HG03354 (cell line): ENCODE results near the gene B3GLCT.
A peak's percentile ranks its signal among the peaks of the same experiment; 100 is the strongest.
"Not testable (repeated sequence)": the region's sequence is repeated elsewhere in the genome, so short reads cannot be mapped to it uniquely, and the experiment has no call there.

ENCODE experiments used
- ATAC-seq: cut with Tn5 transposase; IDR thresholded peaks from one replicate; pipeline ENCODE4 v1.9.1; 2021; ENCODE audit warnings: mild to moderate bottlenecking; ENCODE audit not compliant: unreplicated experiment, poor library complexity, severe bottlenecking

Gene B3GLCT

GRCh38 chr13:31199849-31200636 lies at the start of gene B3GLCT:
Gene B3GLCT, plus strand, starts transcription at chr13:31199975. Its CDS starts 110 bp downstream, at chr13:31200085.
- ATAC-seq = peak; percentile 86

GRCh38 chr13:31150315-31150985 lies 49.3 kb upstream of the B3GLCT start:
- ATAC-seq = no peak

GRCh38 chr13:31151837-31152236 lies 47.9 kb upstream of the B3GLCT start:
- no peak for ATAC-seq

GRCh38 chr13:31154939-31155338 lies 44.8 kb upstream of the B3GLCT start:
- ATAC-seq = no peak

- ATAC-seq = no peak
Measured at GRCh38 chr13:31159306-31159705, 40.5 kb upstream of the B3GLCT start.

GRCh38 chr13:31160857-31161556 lies 38.8 kb upstream of the B3GLCT start:
- peak; percentile 17 for ATAC-seq

- peak; percentile 80 for ATAC-seq
Measured at GRCh38 chr13:31161557-31162150, 38.1 kb upstream of the B3GLCT start, which contains the start of gene HSPH1. Gene HSPH1, minus strand, starts transcription at chr13:31161904. Its CDS starts 322 bp downstream, at chr13:31161582.

- peak; percentile 88 for ATAC-seq
Measured at GRCh38 chr13:31162151-31163008, 37.4 kb upstream of the B3GLCT start.

- ATAC-seq = no peak
Measured at GRCh38 chr13:31166591-31166990, 33.2 kb upstream of the B3GLCT start.

GRCh38 chr13:31167490-31167889 lies 32.3 kb upstream of the B3GLCT start:
- ATAC-seq = peak; percentile 80

- peak; percentile 70 for ATAC-seq
Measured at GRCh38 chr13:31168166-31168565, 31.6 kb upstream of the B3GLCT start.

GRCh38 chr13:31168736-31169135 lies 31.0 kb upstream of the B3GLCT start:
- ATAC-seq = no peak

- ATAC-seq = no peak
Measured at GRCh38 chr13:31172001-31172400, 27.8 kb upstream of the B3GLCT start.

- no peak for ATAC-seq
Measured at GRCh38 chr13:31172535-31172934, 27.2 kb upstream of the B3GLCT start.

GRCh38 chr13:31174018-31174417 lies 25.8 kb upstream of the B3GLCT start:
- ATAC-seq = no peak

GRCh38 chr13:31175847-31176532 lies 23.8 kb upstream of the B3GLCT start:
- ATAC-seq = no peak

- ATAC-seq = not testable (repeated sequence)
Measured at GRCh38 chr13:31177813-31178495, 21.8 kb upstream of the B3GLCT start.

- ATAC-seq = no peak
Measured at GRCh38 chr13:31179241-31179640, 20.5 kb upstream of the B3GLCT start.
